ENCODE data around the gene RAB11FIP5.

Gene RAB11FIP5

GRCh38 chr2:73109431-73110167, 3.1 kb downstream of the RAB11FIP5 start:
- H3K4me3 ChIP-seq (ENCODE audit: low read depth, low read length) = no peak overlapping the region
- no peak for TF ChIP-seq CTCF (IDR thresholded peaks at IDR 0.05; ENCODE audit: insufficient read depth, low read depth, low read length, missing control alignments)
- DNase-seq (ENCODE audit: low read depth) = no peak

- H3K4me3 ChIP-seq (ENCODE audit: low read depth, low read length) = no peak overlapping the region
- DNase-seq (ENCODE audit: low read depth) = no peak
- TF ChIP-seq CTCF (IDR thresholded peaks at IDR 0.05; ENCODE audit: insufficient read depth, low read depth, low read length, missing control alignments) = no peak
Measured at GRCh38 chr2:73107211-73107926, 5.4 kb downstream of the RAB11FIP5 start.

- no peak overlapping the region for H3K4me3 ChIP-seq (ENCODE audit: low read depth, low read length)
- TF ChIP-seq CTCF (IDR thresholded peaks at IDR 0.05; ENCODE audit: insufficient read depth, low read depth, low read length, missing control alignments) = no peak
- DNase-seq (ENCODE audit: low read depth) = no peak
Measured at GRCh38 chr2:73106791-73107190, 6.0 kb downstream of the RAB11FIP5 start.

GRCh38 chr2:73105511-73105971, 7.2 kb downstream of the RAB11FIP5 start:
- no peak for DNase-seq (ENCODE audit: low read depth)
- no peak overlapping the region for H3K4me3 ChIP-seq (ENCODE audit: low read depth, low read length)
- TF ChIP-seq CTCF (IDR thresholded peaks at IDR 0.05; ENCODE audit: insufficient read depth, low read depth, low read length, missing control alignments) = no peak

- H3K4me3 ChIP-seq (ENCODE audit: low read depth, low read length) = no peak overlapping the region
- no peak for TF ChIP-seq CTCF (IDR thresholded peaks at IDR 0.05; ENCODE audit: insufficient read depth, low read depth, low read length, missing control alignments)
- DNase-seq (ENCODE audit: low read depth) = no peak
Measured at GRCh38 chr2:73104933-73105332, 7.8 kb downstream of the RAB11FIP5 start.

GRCh38 chr2:73103018-73103542, 9.7 kb downstream of the RAB11FIP5 start:
- TF ChIP-seq CTCF (IDR thresholded peaks at IDR 0.05; ENCODE audit: insufficient read depth, low read depth, low read length, missing control alignments) = no peak
- H3K4me3 ChIP-seq (ENCODE audit: low read depth, low read length) = no peak overlapping the region
- no peak for DNase-seq (ENCODE audit: low read depth)

Data from GM12865 (cell line).